DMS114 treated with DMSO at 0.1 percent for 48 hours (cell line): ENCODE data around the gene GAPDHS.

Source experiments
- DNase-seq: peaks from one replicate; lab custom pipeline; 2025; ENCODE audit not compliant: unreplicated experiment; lab: John Stamatoyannopoulos, UW

Gene GAPDHS

DNA sequence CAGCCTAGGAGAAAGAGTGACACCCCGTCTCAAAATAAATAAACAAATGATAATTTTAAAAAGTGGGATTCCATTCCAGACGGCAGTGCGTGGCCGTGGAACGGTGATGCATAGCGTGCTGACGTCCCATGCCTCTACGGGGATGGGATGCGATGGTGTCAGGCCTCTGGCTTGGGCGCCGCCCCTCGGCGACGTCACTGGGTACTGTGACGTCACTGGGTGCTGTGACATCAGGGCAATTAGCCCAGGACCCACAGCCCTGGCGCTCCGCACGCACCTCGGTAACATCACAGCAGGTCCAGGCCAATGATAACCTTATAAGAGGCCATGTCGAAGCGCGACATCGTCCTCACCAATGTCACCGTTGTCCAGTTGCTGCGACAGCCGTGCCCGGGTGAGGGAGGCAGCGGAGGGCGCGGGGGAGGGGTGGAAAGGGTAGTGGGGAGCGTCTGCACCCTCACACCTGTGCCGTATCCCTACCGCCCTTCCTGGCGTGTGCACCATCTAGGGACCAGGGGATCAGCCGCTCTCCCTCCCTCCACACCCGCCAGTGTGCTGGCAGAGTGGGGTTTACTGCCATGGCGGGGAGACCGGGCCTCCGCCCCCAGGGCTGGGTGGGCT, at the start of gene GAPDHS:
Gene GAPDHS (plus strand): TSS at position 256 of the 621 bp plus-strand sequence. CDS start 72 bp downstream, at position 328.
- DNase-seq = no peak

DNA sequence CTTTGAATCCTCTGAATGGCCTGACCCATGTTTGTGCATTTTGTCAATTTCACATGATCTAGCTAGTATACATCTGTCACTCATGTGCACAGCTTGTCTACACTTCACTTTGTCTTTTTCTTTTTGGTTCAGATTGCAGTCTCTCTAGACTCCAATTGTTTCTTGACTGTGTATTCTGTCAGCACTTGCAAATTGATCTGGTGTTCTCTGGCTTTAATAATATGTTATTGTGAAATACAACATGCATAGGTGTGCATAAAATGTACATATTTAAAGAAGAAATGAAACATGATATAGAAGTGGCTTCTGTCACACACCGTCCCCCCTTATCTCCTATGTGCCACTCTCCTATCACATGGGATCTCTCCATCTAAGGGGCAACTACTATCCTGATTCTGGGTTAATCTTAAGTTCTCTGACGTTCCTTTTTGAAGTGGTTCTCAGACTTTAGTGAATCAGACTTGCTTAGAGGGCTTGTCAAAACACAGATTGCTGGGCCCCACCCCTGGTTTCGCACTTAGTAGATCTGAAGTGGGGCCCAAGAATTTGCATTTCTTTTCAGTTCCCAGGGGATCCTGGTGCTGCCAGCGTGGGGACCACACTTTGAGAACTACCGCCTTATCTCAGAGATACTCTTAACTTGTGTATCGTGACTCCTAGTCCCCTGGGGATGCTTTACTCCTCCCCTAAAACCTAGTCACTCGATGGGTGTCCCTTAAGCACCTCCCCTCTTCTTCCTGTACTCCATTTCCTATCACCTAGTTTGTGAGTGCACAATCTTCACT, 48.8 kb upstream of the GAPDHS start:
- DNase-seq = no peak

DNA sequence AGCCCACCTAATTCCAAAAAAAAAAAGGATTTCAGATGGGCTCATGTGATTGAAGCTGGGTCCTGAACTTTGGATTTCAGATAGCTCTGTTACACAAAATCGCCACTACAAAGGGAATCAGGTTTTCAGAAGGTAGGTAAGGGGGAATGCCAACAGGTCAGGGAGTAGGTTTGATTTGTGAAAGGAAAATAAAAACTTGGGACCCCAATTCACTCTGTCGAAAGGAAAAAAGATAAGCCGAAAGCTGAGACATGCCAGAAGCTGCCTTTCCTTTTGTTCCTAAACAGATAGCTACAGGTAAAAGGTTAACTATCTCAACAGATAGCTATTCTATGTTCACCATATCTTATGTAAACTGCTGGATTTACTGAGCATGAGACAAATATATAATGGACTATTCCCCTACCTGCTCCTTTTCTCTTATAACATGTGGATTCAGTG, 47.0 kb upstream of the GAPDHS start:
- no peak for DNase-seq

DNA sequence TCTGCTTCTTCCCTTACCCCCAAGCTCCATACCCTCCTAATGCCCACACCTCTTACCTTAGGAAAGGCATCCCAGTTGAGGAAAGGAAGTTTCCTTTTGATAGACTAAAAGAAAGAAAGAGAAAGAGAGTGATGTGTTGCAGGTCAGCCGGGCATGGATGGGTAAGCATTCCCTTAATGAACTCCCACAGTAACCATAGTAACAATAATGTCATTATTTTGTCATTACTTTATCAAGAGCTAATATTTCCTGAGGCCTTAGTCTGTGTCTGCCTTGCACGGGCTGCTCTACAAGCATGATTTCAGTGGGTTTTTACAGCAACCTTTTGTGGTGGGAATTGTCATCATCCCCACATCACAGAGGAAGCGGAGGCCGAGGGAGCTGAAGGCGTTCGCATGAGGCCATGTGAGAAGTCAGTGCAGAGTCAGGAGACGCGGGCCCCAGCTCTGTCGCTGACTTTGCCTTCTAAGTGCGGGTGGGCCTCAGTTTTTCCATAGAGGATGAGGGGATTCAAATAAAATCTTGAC, 45.5 kb upstream of the GAPDHS start:
- DNase-seq = no peak

DNA sequence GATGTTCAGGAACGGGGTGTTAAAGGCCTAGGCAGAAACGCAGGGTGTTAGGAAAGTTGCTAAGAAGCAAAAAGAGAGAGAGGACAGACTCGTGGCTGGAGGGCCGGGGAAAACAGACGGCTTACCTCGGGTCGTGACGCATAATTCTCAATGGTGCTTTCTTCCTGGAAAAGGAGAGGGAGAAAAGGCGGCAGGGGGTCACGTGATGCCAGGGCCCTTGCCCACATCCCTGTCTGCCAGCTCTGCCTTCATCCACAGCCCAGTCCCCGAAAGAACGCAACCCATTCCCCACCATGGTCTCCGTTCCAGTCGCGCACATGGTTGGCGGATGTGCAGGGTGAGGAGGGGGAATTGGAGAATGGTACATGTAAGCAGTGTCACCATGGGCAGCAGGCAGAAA, 44.6 kb upstream of the GAPDHS start:
- DNase-seq = no peak

DNA sequence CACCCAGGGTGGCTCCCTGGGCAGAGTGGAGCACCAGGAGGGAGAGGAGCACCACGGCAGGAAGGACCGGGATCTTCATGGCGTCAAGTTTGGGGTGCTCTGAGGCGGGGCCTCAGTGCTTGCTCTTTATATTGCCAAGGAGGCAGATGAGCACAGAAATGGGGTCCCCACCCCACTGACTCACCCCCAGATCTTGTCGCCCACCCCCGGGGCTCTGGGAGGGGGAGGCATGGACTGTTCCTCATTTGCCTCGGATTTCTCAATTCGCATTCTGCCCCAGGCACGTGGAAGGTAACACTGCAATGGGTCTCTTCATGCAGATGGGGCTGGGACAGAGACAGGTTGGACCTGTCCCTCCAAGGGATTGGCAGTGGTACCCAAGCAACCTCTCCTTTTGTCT, 42.9 kb upstream of the GAPDHS start, which contains the start of gene KRTDAP:
Gene KRTDAP (minus strand): TSS at position 101 of the 400 bp plus-strand sequence. CDS start 22 bp downstream, at position 79.
- DNase-seq = no peak

DNA sequence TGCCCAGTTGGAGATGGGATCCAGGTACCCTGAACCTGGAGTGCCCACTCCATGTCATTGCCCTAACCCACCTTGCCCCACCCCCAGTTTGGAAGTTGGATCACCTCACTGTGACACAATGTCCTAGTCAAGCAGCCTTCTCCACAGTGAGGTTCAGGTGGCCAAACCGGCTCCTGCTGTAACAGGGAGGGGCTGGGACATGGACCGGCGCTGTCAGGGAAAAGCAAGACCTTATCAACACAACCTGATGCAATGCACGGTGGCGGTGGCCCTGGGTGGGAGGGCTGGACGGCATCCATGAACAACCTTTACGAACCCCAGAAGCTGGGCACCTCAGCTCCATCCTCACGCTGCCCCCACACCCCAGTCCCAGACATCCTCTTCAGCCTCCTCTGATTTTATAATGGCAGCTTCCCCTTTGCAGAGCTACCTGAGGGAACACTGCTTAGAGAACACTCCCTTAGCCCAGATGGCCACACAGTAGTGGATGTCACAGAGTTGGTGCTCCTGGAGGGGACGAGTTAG, 41.4 kb upstream of the GAPDHS start:
- no peak for DNase-seq

DNA sequence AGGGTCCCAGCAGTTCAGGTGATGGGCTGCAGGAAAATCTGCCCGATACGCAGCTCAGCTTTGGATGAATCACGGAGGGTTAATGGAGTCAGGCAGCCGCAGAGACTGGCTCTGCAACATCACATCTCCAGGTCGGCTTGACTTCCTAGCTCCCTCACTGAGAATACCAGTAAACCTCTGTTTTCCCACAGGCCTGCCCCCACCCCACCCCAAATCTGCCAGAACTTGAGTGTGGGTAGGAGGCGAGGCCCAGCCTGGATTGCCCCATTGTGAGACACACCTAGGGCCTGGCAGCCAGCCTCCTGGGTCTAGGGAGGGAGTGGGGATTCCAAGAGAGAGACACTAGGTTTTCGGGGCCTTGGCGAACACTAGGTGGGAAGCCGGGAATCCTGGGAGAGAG, 39.3 kb upstream of the GAPDHS start:
- no peak for DNase-seq

DNA sequence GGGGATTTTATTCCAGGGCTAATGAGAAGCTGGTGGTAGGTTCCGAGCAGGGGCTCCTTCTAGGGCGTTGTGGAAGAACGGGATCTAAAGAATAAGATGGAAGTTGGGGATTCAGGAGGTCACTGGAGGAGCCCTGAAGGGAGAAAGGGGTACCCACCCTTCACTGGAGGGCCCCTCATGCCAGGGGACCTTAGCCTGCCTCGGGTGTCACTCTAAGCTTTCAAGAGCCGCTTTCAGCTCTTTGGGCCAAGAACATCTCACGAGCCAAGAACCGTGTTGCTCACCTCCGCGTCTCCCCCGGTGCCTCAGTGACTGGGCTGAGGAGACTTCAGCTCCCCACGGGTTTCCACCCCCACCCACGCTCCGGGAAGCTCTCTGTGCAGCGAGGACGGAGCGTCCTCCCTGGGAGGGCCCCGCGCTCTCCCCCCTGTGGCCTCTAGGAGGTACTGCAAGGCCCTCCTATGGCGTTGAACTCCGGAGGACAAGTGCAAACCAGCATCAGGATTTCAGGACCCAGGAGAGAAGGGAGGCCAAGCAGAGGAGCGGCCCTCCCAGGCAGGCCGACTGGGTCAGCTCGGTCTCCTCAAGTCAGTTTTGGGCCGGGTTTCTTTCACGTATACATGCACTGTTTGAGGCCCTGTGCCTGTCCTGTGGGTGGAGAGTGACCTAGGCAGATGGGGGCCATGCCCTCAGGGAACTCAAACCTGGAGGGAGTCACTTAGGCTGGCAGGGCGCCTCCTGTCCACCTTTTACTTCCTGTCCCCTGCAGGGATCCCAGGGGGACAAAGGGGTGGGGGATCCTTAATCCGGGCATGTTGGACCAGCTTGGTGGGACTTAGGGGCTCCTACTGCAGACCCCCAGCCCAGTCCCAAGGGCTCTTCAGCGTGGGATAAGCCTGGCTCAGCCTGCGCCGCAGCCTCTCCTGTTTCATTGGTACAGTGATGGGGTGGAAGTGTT, 37.9 kb upstream of the GAPDHS start:
- peak; percentile 41 for DNase-seq

DNA sequence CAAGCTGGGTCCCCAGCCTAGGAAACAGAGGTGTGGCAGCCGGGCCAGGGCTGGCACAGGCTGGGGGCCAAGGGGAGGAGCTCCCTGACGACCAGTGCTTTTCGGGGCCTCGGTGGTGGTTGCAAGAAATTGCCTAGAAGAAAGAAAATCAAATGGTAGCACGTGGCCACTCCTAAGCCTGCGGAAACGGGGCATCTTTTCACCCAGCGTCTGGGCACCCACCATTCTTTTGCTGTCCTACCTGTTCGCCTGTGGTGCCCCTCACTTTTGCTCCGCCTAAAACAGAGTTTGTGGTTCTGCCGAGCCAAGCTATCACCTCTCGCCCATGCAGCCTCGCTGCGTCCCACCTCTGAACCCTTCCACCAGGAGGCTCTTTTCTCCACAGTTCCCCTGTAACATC, 35.9 kb upstream of the GAPDHS start:
- no peak for DNase-seq

DNA sequence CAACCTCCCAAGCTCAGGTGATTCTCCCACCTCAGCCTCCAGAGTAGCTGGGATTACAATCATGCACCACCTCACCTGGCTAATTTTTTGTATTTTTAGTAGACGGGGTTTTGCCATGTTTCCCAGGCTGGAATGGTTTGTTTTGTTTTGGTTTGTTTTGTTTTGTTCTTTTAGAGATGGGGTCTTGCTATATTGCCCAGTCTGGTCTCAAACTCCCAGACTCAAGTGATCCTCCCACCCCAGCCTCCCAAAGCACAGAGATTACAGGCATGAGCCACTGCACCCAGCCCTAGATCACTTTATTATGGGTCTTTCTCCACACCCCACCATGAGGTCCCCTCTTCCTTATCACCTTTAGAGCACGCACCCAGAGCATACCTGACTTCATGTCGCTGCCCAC, 35.0 kb upstream of the GAPDHS start:
- DNase-seq = no peak

DNA sequence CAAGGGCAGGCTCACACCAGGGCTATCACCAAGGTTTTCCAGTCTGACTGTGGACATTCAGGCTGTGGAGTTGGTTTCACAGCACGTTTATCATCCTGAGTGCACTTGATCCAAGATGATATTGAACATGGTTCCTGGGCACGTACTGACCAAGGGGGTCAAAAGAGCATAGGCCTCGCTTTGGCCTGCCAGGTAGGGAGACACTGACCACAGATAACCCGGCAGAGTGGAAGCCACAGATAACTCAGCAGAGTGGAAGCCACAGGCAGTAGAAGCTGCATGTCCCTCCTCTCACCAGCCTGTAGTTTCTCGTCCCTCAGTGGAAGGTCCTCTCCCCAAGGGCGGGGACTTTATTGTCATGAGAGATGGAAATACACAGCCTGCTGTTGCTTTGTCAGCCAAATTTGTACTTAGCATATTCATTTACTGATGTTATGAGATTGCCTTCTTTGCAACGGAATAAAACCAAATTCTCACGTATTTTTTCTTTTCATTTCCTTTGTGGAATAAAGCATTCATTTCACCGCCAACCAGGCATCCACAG, 34.2 kb upstream of the GAPDHS start:
- no peak for DNase-seq

DNA sequence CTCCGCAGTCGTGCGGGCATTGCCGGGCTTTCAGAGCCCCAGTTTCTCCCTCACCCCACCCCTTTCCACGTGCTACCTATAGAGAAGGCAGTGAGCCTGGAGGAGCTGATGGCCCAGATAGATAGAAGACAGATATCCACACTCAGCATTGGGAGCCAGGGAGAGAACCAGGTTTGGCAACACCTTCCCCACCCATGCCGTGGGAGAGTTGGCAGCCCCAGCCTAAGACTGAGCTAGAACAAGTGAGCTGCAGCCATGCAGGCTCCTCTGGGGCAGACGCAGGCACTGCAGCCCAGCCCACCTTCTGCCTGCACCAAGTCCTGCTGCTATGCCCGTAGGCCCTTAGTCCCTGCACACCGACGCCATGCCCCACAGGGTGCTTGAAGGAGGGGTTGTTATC, 32.6 kb upstream of the GAPDHS start:
- DNase-seq = no peak

DNA sequence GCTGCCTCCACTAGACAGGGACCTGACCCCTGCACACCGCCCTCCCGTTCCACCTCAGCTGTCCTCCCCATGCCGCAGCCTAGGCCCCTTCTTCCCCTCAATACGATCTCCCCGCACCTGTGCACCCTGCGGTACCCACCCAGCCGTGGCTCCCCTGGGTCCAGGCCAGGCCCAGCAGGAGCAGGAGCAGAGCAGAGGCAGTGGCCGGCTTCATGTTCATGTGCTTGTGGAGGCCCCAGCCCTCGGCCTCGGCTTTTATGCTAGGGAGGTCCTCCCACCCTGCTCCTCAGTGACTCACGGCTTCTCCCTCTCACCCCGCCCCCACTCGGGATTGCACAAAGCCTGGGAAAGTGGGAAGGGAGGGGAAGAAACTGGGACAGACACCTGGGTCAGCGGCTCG, 31.6 kb upstream of the GAPDHS start:
- DNase-seq = no peak

DNA sequence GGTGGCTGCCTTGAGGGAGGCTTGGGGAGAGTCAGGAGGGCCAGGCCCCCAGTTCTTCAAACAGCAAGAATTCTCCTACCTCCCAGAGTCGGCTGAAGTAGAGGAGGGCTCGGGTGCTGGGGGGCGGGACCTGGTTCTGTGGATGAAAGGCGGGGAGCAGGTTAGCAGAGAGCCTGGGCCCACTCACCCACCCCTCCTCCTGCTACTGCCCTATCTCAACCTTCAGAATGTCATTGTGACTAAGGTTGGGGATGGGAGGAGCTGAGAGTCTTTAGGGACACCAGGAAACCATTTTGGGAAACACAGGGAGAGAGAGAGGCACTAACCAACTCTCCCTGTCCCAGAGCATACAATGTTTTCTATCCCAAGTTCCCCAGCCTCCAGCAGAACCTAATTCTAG, 30.5 kb upstream of the GAPDHS start:
- DNase-seq = no peak

DNA sequence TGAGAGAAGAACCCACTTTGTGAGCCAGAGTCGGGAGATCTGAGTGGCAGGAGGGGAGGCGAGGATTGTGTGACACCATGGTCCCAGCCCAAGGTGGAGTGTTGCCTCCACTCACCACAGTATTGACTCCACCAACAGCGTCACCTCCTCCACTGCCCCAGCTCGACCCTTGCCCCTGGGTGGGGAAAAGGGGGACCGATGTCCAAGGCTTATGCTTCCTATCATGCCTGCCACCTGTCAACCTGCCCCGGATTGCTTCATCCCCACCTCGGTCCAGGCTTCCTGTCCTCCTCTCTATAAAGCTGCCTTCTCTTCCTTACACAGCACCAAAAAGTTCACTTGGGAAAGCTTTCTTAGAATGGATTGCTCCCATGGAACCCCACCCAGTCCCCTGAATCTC, 27.2 kb upstream of the GAPDHS start:
- DNase-seq = no peak

DNA sequence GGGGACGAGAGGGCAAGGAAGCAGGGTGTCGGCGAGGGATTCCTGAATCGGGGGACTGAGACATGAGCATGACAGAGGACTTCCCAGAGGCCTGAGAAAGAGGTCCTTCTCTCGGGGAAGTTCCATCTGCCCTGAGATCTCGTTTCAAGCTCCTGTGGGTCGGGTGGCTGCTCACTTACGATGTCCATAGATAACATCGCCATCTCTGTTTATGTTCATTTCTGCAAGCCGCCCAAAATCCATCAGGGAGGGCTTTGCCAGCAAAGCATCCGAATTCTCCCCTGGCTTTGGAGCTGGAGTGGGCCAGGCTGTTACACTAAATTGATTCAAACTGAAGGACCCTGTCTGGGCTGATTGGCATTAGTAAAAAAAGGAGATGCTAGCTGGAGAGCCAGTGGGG, 25.7 kb upstream of the GAPDHS start:
- no peak for DNase-seq

DNA sequence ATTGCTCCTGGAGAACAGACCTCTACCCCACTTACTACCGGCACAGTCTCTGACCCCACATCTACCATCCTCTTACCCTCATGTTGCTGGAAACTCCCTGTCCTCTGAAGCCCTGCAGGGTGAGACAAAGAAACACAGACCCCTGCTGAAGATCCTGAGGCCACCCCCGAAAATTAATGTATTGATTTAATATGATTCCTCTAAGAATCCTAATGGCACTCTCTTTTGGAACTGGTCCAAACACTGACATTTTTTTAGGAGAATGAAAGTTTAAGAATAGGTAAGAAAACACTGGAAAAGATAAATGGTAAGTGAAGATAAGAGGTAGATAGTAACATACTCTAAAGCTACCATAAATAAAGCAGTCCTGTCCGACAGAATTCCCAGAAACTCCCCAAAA, 25.1 kb upstream of the GAPDHS start:
- DNase-seq = no peak

DNA sequence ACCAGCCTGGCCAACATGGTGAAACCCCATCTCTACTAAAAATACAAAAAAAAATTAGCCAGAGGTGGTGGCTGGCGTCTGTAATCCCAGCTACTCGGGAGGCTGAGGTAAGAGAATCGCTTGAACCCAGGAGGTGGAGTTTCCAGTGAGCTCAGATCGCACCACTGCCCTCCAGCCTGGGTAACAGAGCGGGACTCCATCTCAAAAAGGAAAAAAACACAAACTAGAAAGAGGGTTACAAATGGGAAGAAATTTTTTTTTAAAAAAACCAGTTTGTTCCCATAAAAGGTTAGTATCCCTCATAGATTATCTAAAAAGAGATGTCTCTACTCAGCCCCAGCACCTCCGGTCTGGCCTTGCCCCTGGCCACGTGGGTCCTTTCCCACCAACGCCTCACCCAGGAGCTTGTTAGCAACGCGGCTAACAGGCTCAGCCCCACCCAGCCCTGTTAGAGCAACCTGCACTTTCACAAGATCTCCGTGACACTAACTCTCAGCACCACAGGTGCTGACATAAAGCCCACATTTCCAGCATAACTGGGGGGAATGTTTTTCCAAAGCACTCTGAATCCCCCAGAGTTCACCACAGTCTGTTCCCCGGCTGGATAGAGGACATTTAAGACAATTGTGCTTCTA, 24.1 kb upstream of the GAPDHS start:
- no peak for DNase-seq
